CD14-positive monocyte (primary cell): ENCODE results near the gene KRTAP4-16. TPM values are rescaled to one million over a fixed set of nuclear protein-coding genes. Genes with fewer than 3 reads are reported as not detected.

Experiments used
- DNase-seq, 3 donors: peaks; one replicate each; pipeline ENCODE4 v3.0.0-alpha.2; 2011 to 2022
- H2AFZ ChIP-seq: 2 replicates; pipeline ENCODE4 v1.6.0; 2012; ENCODE audit warnings: mild to moderate bottlenecking, low read depth, low read length, inconsistent platforms; ENCODE audit not compliant: insufficient read depth, poor library complexity, severe bottlenecking
- H3K27ac ChIP-seq, 2 donors: 1 replicate in 1 of 2; 2 replicates in 1 of 2; pipeline ENCODE4 v1.5.1; 2012 to 2013; ENCODE audit warnings: low read length in 2 of 2, control low read depth in 1 of 2, inconsistent platforms in 1 of 2, low read depth in 1 of 2, mild to moderate bottlenecking in 1 of 2
- H3K27me3 ChIP-seq, 2 donors: one replicate each; pipeline versions ENCODE4 v1.6.0 to v1.6.1; 2011 to 2013; ENCODE audit warnings: low read length in 2 of 2; ENCODE audit not compliant: control insufficient read depth in 2 of 2, insufficient read depth in 2 of 2
- H3K36me3 ChIP-seq, 2 donors: replicated peaks in 1 of 2; 1 replicate in 1 of 2; 2 replicates in 1 of 2; pipeline versions ENCODE4 v1.5.1 to v1.6.1; 2012 to 2013; ENCODE audit warnings: low read length in 2 of 2, control low read depth in 1 of 2, inconsistent platforms in 1 of 2, mild to moderate bottlenecking in 1 of 2; ENCODE audit not compliant: insufficient read depth in 2 of 2, control insufficient read depth in 1 of 2
- H3K4me1 ChIP-seq, 2 donors: 1 replicate in 1 of 2; 2 replicates in 1 of 2; pipeline versions ENCODE4 v1.5.1 to v1.6.1; 2012 to 2013; ENCODE audit warnings: low read length in 2 of 2, control low read depth in 1 of 2, inconsistent platforms in 1 of 2, mild to moderate bottlenecking in 1 of 2, moderate library complexity in 1 of 2; ENCODE audit not compliant: insufficient read depth in 2 of 2, control insufficient read depth in 1 of 2
- H3K4me2 ChIP-seq: replicated peaks from 2 replicates; pipeline ENCODE3; 2012; ENCODE audit warnings: low read length, moderate library complexity, mild to moderate bottlenecking; ENCODE audit not compliant: poor library complexity, severe bottlenecking; ENCODE audit errors: extremely low read depth
- H3K4me3 ChIP-seq, 3 experiments: fragments of 200-600 bp in 1 of 3; sonication (generic) in 1 of 3; replicated peaks in 1 of 3; 1 replicate in 2 of 3; 2 replicates in 1 of 3; pipeline ENCODE4 v1.5.1; 2011 to 2013; ENCODE audit warnings: low read length in 3 of 3, mild to moderate bottlenecking in 3 of 3, control low read depth in 2 of 3, low read depth in 2 of 3, inconsistent platforms in 1 of 3, moderate library complexity in 1 of 3
- H3K79me2 ChIP-seq: 2 replicates; pipeline ENCODE4 v1.6.0; 2012; ENCODE audit warnings: mild to moderate bottlenecking, control low read depth, inconsistent platforms, low read length, moderate library complexity; ENCODE audit not compliant: insufficient read depth
- H3K9ac ChIP-seq: 2 replicates; pipeline ENCODE4 v1.6.0; 2017; ENCODE audit warnings: low read length, mild to moderate bottlenecking; ENCODE audit not compliant: insufficient read depth, poor library complexity, severe bottlenecking
- H3K9me3 ChIP-seq, 2 donors: replicated peaks in 1 of 2; 1 replicate in 1 of 2; 2 replicates in 1 of 2; pipeline versions ENCODE4 v1.5.1 to v1.6.1; 2012 to 2013; ENCODE audit warnings: low read length in 2 of 2, control low read depth in 1 of 2; ENCODE audit not compliant: control insufficient read depth in 1 of 2, insufficient read depth in 1 of 2
- H4K20me1 ChIP-seq: 2 replicates; pipeline ENCODE4 v1.6.0; 2012; ENCODE audit warnings: mild to moderate bottlenecking, low read length, control low read depth, moderate library complexity; ENCODE audit not compliant: insufficient read depth
- H3K27ac Mint-ChIP-seq, 7 donors: one replicate each; pipeline ENCODE4 v1.8.0; 2020; ENCODE audit warnings: mild to moderate bottlenecking in 7 of 7, mixed read lengths in 7 of 7, moderate library complexity in 6 of 7, inconsistent platforms in 2 of 7
- H3K27me3 Mint-ChIP-seq, 3 donors: one replicate each; pipeline ENCODE4 v1.8.0; 2021 to 2022; ENCODE audit warnings: low read depth in 3 of 3, mild to moderate bottlenecking in 3 of 3, mixed read lengths in 3 of 3, moderate library complexity in 3 of 3, inconsistent platforms in 1 of 3
- H3K36me3 Mint-ChIP-seq, 2 donors: one replicate each; pipeline ENCODE4 v1.8.0; 2020; ENCODE audit warnings: mixed read lengths in 2 of 2, inconsistent platforms in 1 of 2, mild to moderate bottlenecking in 1 of 2
- H3K4me1 Mint-ChIP-seq: one replicate; pipeline ENCODE4 v1.8.0; 2020; ENCODE audit warnings: mild to moderate bottlenecking, mixed read lengths
- H3K4me3 Mint-ChIP-seq, 2 donors: one replicate each; pipeline ENCODE4 v1.8.0; 2020; ENCODE audit warnings: mild to moderate bottlenecking in 2 of 2, mixed read lengths in 2 of 2, moderate library complexity in 1 of 2
- H3K9me3 Mint-ChIP-seq, 7 donors: one replicate each; pipeline ENCODE4 v1.8.0; 2020 to 2022; ENCODE audit warnings: mixed read lengths in 7 of 7, mild to moderate bottlenecking in 6 of 7, moderate library complexity in 6 of 7, inconsistent platforms in 2 of 7
- WGBS: methylation state at CpG from one replicate; pipeline ENCODE4 v1.1.5; 2013; ENCODE audit warnings: missing lambda C conversion rate; ENCODE audit not compliant: insufficient coverage; 5-methylcytosine and 5-hydroxymethylcytosine counted together
- intact Hi-C, 2 donors: fragments of 100-400 bp; cut with micrococcal nuclease; formaldehyde crosslinking; loops; one replicate each; pipeline versions ENCODE4 v1.15.0 to v1.15.1; 2023
- polyA minus RNA-seq: library from RNA; depleted of rRNA, polyadenylated mRNA; stranded (reverse); fragments of >200 nt; gene quantifications from 2 replicates; pipeline ENCODE4 v1.2.3, GENCODE V29; 2012
- polyA plus RNA-seq, 3 donors: library from polyadenylated mRNA; depleted of rRNA in 1 of 3; unstranded in 2 of 3; stranded (reverse) in 1 of 3; fragments of 300-500 nt in 2 of 3; fragments of >200 nt in 1 of 3; fragmentation: Illumina TruSeq in 2 of 3; gene quantifications; 1 replicate in 2 of 3; 2 replicates in 1 of 3; pipeline ENCODE4 v1.2.3, GENCODE V29; 2012 to 2021
- total RNA-seq, 12 experiments: library from RNA in 1 of 12; stranded (reverse) in 1 of 12; fragments of 120-200 nt in 1 of 12; gene quantifications; one replicate each; pipeline ENCODE4 v1.2.4 and lab custom pipeline; 2013 to 2026; ENCODE audit warnings: mixed read lengths in 6 of 12, inconsistent platforms in 1 of 12
- TF ChIP-seq, protein P1 (sequence below): fragments of 200-600 bp; IDR thresholded peaks from one replicate; pipeline ENCODE4 v1.8.0; 2022; ENCODE audit warnings: antibody characterized with exemption, mild to moderate bottlenecking

Gene KRTAP4-16
- not detected for total RNA-seq (2013)
- polyA plus RNA-seq (not detected), polyA minus RNA-seq (not detected in 2 replicates), total RNA-seq (lab: John Stamatoyannopoulos, UW) (0 to 0.08 (median 0) reads per million in 11 experiments)

GRCh38 chr17:41101586-41102259 lies at the start of gene KRTAP4-16:
KRTAP4-16 (minus strand) TSS chr17:41102209; CDS start chr17:41102209, 0 bp downstream.
- Histone ChIP-seq H3K4me2 (no peak within 1 kb of the TSS), H3K36me3 (no peaks in the 10 kb centered on the region), H3K79me2 (no peaks in the 10 kb centered on the region), H3K9ac (no peak within 1 kb of the TSS), H3K27ac (no peak within 1 kb of the TSS), H3K4me3 (no peak within 1 kb of the TSS), H3K4me1 (no peaks in the 10 kb centered on the region), H2AFZ (no peak within 1 kb of the TSS), H4K20me1 (no peaks in the 10 kb centered on the region), H3K27me3 (no peaks in the 10 kb centered on the region), H3K9me3 (no peaks in the 10 kb centered on the region)
- H3K9me3 Mint-ChIP-seq = peaks cover 0 to 3% (median 0%) of the 10 kb centered on the region in 7 donors
- H3K27me3 Mint-ChIP-seq = peaks cover 0 to 7% (median 1%) of the 10 kb centered on the region in 3 donors
- no peak within 1 kb of the TSS for H3K27ac Mint-ChIP-seq
- H3K36me3 Mint-ChIP-seq = no peaks in the 10 kb centered on the region
- intact Hi-C loops = no loop called here
- no peak within 1 kb of the TSS for H3K4me3 Mint-ChIP-seq
- H3K4me1 Mint-ChIP-seq = peaks cover 5% of the 10 kb centered on the region
- DNase-seq = no peak
- WGBS = 73% methylated on average over 8 of the region's 10 CpGs
- TF ChIP-seq, protein P1, sequence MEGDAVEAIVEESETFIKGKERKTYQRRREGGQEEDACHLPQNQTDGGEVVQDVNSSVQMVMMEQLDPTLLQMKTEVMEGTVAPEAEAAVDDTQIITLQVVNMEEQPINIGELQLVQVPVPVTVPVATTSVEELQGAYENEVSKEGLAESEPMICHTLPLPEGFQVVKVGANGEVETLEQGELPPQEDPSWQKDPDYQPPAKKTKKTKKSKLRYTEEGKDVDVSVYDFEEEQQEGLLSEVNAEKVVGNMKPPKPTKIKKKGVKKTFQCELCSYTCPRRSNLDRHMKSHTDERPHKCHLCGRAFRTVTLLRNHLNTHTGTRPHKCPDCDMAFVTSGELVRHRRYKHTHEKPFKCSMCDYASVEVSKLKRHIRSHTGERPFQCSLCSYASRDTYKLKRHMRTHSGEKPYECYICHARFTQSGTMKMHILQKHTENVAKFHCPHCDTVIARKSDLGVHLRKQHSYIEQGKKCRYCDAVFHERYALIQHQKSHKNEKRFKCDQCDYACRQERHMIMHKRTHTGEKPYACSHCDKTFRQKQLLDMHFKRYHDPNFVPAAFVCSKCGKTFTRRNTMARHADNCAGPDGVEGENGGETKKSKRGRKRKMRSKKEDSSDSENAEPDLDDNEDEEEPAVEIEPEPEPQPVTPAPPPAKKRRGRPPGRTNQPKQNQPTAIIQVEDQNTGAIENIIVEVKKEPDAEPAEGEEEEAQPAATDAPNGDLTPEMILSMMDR = no peak

DNA sequence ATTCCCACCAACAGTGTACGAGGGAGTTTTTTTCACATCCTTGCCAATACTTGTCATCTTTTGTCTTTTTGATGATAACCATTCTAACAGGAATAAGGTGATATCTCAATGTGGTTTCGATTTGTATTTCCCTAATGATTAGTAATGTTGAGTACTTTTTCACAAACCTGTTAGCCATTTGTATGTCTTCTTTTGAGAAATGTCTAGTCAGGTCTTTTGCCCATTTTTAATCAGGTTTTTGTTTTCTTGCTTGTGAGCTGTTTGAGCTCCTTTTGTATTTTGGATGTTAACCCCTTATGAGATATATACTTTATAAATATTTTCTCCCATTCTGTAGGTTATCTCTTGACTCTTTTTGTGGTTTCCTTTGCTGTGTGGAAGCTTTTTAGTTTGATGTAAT lies 49.5 kb upstream of the KRTAP4-16 start:
- 80% methylated on average over 1 of the region's 2 CpGs for WGBS
- Histone ChIP-seq H3K36me3 (no peaks in the 10 kb centered on the region), H3K27me3 (no peaks in the 10 kb centered on the region), H3K4me2 (no peak overlapping the region), H3K9me3 (no peaks in the 10 kb centered on the region), H4K20me1 (no peaks in the 10 kb centered on the region), H3K27ac (no peak overlapping the region), H3K79me2 (no peaks in the 10 kb centered on the region), H3K4me1 (no peaks in the 10 kb centered on the region), H2AFZ (no peak overlapping the region), H3K9ac (no peak overlapping the region), H3K4me3 (no peak overlapping the region)
- Mint-ChIP-seq H3K4me1 (no peaks in the 10 kb centered on the region), H3K9me3 (peaks cover 0 to 2% (median 0%) of the 10 kb centered on the region in 7 donors), H3K27me3 (peaks cover 2 to 8% (median 4%) of the 10 kb centered on the region in 3 donors), H3K4me3 (no peak overlapping the region), H3K27ac (no peak overlapping the region), H3K36me3 (no peaks in the 10 kb centered on the region)
- intact Hi-C loops = no loop called here
- TF ChIP-seq, protein P1 = no peak
- DNase-seq = no peak
